ENCODE measurements around the gene CORIN. TPM values are rescaled to one million over a fixed set of nuclear protein-coding genes. Genes with fewer than 3 reads are reported as not detected.

Gene CORIN
- total and polyA plus RNA-seq, 4 donors, result 0.13 to 1.5 (median 0.68) TPM

DNA sequence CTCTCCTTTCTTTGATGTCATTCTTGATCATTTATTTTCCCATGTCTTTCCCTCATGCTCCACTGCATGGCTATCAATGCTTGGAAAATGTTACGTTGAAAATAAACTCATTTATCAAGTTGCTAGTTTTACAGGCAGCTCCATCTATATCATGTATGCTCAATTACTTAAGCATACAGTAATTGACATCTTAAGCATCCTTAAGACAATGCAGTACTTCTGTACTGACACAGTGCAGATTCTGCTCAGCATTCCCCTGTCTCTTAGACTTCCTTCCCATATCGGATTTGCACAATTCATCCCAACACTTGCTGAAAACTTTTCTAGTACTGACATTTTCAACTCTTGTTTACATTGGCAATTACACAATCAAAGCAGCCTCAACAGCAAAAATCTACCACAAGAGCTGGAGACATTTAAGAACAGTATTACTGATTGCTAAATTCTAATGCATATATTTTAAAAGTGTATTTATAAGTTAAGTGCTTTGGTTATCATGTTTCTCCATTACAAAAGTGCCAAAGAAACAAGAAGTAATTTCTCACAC is 187.2 kb downstream of the CORIN start:
- ATAC-seq (ENCODE audit: low FRiP score) (no peak), DNase-seq (no peak)
- Histone ChIP-seq H3K4me3 (ENCODE audit: low read length in 2 of 2) (no peak overlapping the region), H3K27me3 (ENCODE audit: control insufficient read depth in 1 of 2, insufficient read depth in 2 of 2, low read length in 1 of 2) (no peaks in the 10 kb centered on the region), H3K9me3 (ENCODE audit: control insufficient read depth, low read length) (no peaks in the 10 kb centered on the region), H3K27ac (ENCODE audit: low read depth in 1 of 2, low read length in 2 of 2) (no peak overlapping the region), H3K36me3 (ENCODE audit: control insufficient read depth in 1 of 2, insufficient read depth in 2 of 2, low read length in 1 of 2) (no peaks in the 10 kb centered on the region), H3K4me1 (ENCODE audit: control insufficient read depth in 1 of 2, insufficient read depth in 2 of 2, low read length in 2 of 2) (no peaks in the 10 kb centered on the region)
- 4 to 7% methylated on average over 2 of the region's 2 CpGs for WGBS, 2 donors
- intact Hi-C loops (cut with DNase I), result no loop called here

DNA sequence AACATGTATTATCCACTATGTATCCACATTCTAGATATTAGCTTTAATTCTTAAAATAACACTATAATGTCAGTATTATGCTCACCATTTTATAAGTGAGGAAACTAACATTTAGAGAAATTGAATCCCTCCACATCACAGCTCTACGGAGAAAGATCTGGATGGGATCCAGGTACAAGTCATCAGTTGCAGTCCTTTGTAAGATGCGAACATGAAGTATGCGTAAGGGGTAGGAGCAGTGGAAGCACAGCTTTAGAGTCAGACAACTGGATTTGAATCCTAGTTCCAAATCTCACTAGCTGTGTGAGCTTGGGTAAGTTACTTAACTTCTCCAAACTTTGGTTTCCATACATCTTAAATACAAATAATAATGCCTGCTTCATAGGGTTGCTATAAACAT is 190.3 kb downstream of the CORIN start:
- WGBS, 2 donors, result 72 to 82% methylated on average over 3 of the region's 3 CpGs
- ATAC-seq (ENCODE audit: low FRiP score) (no peak), DNase-seq (no peak)
- Histone ChIP-seq H3K4me3 (ENCODE audit: low read length in 2 of 2) (no peak overlapping the region), H3K27ac (ENCODE audit: low read depth in 1 of 2, low read length in 2 of 2) (no peak overlapping the region), H3K9me3 (ENCODE audit: control insufficient read depth, low read length) (no peaks in the 10 kb centered on the region), H3K36me3 (ENCODE audit: control insufficient read depth in 1 of 2, insufficient read depth in 2 of 2, low read length in 1 of 2) (no peaks in the 10 kb centered on the region), H3K27me3 (ENCODE audit: control insufficient read depth in 1 of 2, insufficient read depth in 2 of 2, low read length in 1 of 2) (no peaks in the 10 kb centered on the region), H3K4me1 (ENCODE audit: control insufficient read depth in 1 of 2, insufficient read depth in 2 of 2, low read length in 2 of 2) (no peaks in the 10 kb centered on the region)
- intact Hi-C loops (cut with DNase I), result no loop called here

DNA sequence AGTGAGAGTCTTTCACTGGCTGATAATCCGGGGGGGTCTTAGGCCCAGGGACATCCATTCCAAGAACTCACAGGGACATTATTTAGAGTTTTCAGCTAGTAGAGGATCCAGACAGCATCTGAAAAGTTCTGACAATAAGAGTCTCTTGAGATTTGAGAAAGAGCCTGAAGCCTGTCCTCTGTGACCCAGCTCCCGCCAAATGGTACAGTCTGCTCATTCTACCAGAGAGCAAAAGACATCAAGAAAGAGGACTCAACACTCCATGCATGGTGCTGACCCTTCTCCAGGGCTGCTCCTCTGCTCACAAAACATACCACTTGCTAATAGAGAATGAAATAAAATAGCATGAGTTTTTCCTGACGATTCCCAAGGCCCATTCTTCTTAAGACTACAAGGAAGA is 190.8 kb downstream of the CORIN start:
- no peak for ATAC-seq (ENCODE audit: low FRiP score)
- WGBS, 2 donors, result 70 to 77% methylated on average over 3 of the region's 3 CpGs
- intact Hi-C loops (cut with DNase I), result no loop called here

DNA sequence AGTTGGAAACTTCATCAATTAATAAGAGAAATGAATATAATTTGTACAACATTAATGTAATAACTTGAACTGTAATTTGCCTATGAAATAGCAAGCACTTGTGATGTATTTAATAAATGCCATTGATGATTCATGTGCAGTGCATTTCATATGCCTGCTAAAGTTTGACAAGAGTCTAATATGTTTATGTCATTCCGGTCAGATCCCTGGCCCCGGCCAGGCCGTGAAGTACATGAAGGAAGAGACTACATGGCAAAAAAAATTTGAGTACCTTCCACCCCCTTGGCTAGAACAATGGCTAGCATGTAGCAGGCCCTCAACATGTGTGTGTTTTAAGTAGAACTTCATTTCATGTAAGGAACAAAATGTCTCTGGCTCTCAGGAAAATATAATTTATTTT is 191.5 kb downstream of the CORIN start:
- H3K4me3 ChIP-seq (ENCODE audit: low read length in 2 of 2), result no peak overlapping the region
- DNase-seq (no peak), ATAC-seq (ENCODE audit: low FRiP score) (no peak)
- H3K27me3 ChIP-seq (ENCODE audit: control insufficient read depth in 1 of 2, insufficient read depth in 2 of 2, low read length in 1 of 2), result no peaks in the 10 kb centered on the region
- no peaks in the 10 kb centered on the region for H3K4me1 ChIP-seq (ENCODE audit: control insufficient read depth in 1 of 2, insufficient read depth in 2 of 2, low read length in 2 of 2)
- intact Hi-C loops (cut with DNase I), result no loop called here
- H3K27ac ChIP-seq (ENCODE audit: low read depth in 1 of 2, low read length in 2 of 2), result no peak overlapping the region
- no peaks in the 10 kb centered on the region for H3K36me3 ChIP-seq (ENCODE audit: control insufficient read depth in 1 of 2, insufficient read depth in 2 of 2, low read length in 1 of 2)
- no peaks in the 10 kb centered on the region for H3K9me3 ChIP-seq (ENCODE audit: control insufficient read depth, low read length)
- WGBS, 2 donors, result 48 to 66% methylated on average over 3 of the region's 3 CpGs

More for the DNA sequence above, 190.8 kb downstream of the CORIN start:
- H3K27me3 ChIP-seq (ENCODE audit: control insufficient read depth in 1 of 2, insufficient read depth in 2 of 2, low read length in 1 of 2), result no peaks in the 10 kb centered on the region
- H3K4me1 ChIP-seq (ENCODE audit: control insufficient read depth in 1 of 2, insufficient read depth in 2 of 2, low read length in 2 of 2), result no peaks in the 10 kb centered on the region
- no peaks in the 10 kb centered on the region for H3K36me3 ChIP-seq (ENCODE audit: control insufficient read depth in 1 of 2, insufficient read depth in 2 of 2, low read length in 1 of 2)
- no peaks in the 10 kb centered on the region for H3K9me3 ChIP-seq (ENCODE audit: control insufficient read depth, low read length)
- no peak overlapping the region for H3K27ac ChIP-seq (ENCODE audit: low read depth in 1 of 2, low read length in 2 of 2)
- DNase-seq, result no peak
- no peak overlapping the region for H3K4me3 ChIP-seq (ENCODE audit: low read length in 2 of 2)

DNA sequence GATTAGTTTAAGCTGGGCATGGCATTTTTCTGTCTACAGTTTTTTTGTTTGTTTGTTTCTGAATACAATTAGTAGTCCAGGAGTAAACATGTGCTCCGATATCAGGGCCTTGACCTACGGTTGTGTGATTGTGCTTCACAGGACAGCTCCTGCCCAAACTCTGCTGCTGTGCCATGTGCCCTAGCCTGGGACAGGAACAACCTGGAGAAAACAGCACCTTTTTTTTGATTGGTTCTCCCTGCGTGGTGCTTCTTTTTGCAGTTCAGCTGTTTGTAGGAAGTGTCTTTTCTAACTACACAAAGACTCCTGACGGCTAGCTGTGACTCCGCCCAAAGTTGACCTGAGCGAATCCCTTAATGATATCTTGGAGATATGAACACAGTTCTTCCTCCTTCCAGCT is 194.0 kb downstream of the CORIN start:
- intact Hi-C loops (cut with DNase I), result no loop called here
- ATAC-seq (ENCODE audit: low FRiP score), result no peak
- Histone ChIP-seq H3K27me3 (ENCODE audit: control insufficient read depth in 1 of 2, insufficient read depth in 2 of 2, low read length in 1 of 2) (no peaks in the 10 kb centered on the region), H3K27ac (ENCODE audit: low read depth in 1 of 2, low read length in 2 of 2) (no peak overlapping the region), H3K9me3 (ENCODE audit: control insufficient read depth, low read length) (no peaks in the 10 kb centered on the region), H3K4me3 (ENCODE audit: low read length in 2 of 2) (no peak overlapping the region), H3K36me3 (ENCODE audit: control insufficient read depth in 1 of 2, insufficient read depth in 2 of 2, low read length in 1 of 2) (peaks cover 0 to 4% of the 10 kb centered on the region in 2 donors), H3K4me1 (ENCODE audit: control insufficient read depth in 1 of 2, insufficient read depth in 2 of 2, low read length in 2 of 2) (no peaks in the 10 kb centered on the region)
- 87 to 90% methylated on average over 6 of the region's 6 CpGs for WGBS, 2 donors
- no peak for DNase-seq

DNA sequence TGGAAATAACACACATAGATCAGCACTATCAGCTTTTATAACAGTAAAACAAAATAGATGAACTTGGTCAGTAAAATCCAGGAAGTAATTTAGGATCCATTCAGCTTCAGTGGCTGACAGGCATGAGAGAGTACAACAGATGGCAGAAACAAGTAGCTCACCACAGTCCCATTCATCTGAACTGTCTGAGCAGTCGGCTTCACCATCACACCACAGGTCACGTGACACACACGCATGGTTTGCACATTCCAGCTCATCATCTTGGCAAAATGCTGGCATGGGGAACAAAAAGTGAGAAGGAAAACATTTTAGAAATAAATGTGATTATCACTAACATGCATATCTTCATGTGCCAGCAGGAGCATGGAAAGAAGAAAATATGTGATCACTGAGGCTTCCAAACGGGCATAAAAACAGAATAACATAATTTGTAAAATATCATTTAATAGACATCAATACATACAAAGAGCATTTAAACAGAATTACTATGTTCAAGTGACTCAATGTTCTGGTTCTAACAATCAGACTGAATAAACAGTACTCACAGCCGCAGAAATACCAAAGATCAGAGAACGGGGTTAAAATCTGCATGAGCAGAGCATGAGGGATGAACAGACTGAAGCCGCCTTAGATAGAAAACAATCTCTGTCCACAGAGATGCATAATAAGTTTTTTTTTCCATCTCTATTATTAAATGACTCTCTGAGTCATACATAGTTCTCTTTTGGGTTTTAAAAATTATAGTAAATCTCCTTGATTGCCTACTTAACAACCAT is 194.7 kb downstream of the CORIN start:
- no peak for ATAC-seq (ENCODE audit: low FRiP score)
- H3K27ac ChIP-seq (ENCODE audit: low read depth in 1 of 2, low read length in 2 of 2), result no peak overlapping the region
- WGBS, 2 donors, result 49 to 58% methylated on average over 7 of the region's 7 CpGs

DNA sequence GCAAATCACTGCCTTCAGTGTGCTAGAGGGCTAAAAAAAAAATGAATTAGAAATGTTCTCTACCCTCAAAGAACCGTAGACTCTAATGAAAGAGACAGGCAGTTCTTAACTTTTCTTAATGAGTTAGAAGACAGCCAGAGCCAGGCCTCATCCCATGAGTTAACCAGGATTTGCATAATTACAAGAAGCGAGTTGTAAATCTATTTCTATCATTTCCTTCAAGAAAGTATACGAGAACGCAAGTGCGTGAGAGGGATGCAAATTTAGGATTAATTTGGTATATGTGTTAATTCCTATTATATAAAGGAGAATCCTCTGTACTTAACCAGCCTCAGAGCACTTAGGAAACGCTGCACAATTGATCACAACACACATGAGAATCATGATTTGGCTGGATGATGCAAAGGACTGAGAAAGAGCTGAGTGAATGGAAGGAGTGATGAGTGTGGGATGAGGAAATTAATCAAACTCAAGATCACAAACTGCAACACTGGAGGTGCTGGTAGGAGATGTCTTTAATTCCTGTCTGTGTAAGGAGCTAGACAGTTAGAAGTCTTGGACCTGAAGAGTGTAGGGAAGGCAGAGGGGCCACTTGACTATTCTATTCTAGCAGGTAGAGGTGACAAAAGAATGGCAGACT is 195.6 kb downstream of the CORIN start:
- H3K27ac ChIP-seq (ENCODE audit: low read depth in 1 of 2, low read length in 2 of 2), result no peak overlapping the region
- no peak overlapping the region for H3K4me3 ChIP-seq (ENCODE audit: low read length in 2 of 2)
- H3K4me1 ChIP-seq (ENCODE audit: control insufficient read depth in 1 of 2, insufficient read depth in 2 of 2, low read length in 2 of 2), result no peaks in the 10 kb centered on the region
- no peaks in the 10 kb centered on the region for H3K27me3 ChIP-seq (ENCODE audit: control insufficient read depth in 1 of 2, insufficient read depth in 2 of 2, low read length in 1 of 2)
- peaks cover 0 to 4% of the 10 kb centered on the region in 2 donors for H3K36me3 ChIP-seq (ENCODE audit: control insufficient read depth in 1 of 2, insufficient read depth in 2 of 2, low read length in 1 of 2)
- intact Hi-C loops (cut with DNase I), result no loop called here
- ATAC-seq (ENCODE audit: low FRiP score) (no peak), DNase-seq (no peak)
- 91 to 93% methylated on average over 6 of the region's 6 CpGs for WGBS, 2 donors
- no peaks in the 10 kb centered on the region for H3K9me3 ChIP-seq (ENCODE audit: control insufficient read depth, low read length)

More for the DNA sequence above, 194.7 kb downstream of the CORIN start:
- Histone ChIP-seq H3K4me3 (ENCODE audit: low read length in 2 of 2) (no peak overlapping the region), H3K9me3 (ENCODE audit: control insufficient read depth, low read length) (no peaks in the 10 kb centered on the region), H3K36me3 (ENCODE audit: control insufficient read depth in 1 of 2, insufficient read depth in 2 of 2, low read length in 1 of 2) (peaks cover 0 to 4% of the 10 kb centered on the region in 2 donors), H3K4me1 (ENCODE audit: control insufficient read depth in 1 of 2, insufficient read depth in 2 of 2, low read length in 2 of 2) (no peaks in the 10 kb centered on the region), H3K27me3 (ENCODE audit: control insufficient read depth in 1 of 2, insufficient read depth in 2 of 2, low read length in 1 of 2) (no peaks in the 10 kb centered on the region)
- intact Hi-C loops (cut with DNase I), result no loop called here
- no peak for DNase-seq

DNA sequence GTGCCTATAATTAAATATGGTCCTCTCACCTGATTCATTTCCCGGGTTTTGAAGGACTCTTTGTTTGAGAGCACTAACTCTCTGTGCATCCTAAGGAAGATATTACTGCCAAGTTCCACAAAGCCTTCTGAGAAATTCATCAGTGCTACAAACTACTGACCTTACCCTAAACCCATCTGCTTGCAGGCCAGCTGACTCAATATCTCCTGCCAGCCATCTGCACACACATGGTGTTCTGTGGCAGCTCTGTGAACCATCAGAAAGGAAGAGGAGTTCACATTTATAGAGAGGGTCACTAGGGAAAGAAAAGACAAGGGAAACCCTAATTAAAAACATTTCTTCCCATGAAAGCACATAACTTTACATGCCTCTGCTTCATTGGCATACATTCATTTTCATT is 196.1 kb downstream of the CORIN start:
- ATAC-seq (ENCODE audit: low FRiP score) (no peak), DNase-seq (no peak)
- Histone ChIP-seq H3K27ac (ENCODE audit: low read depth in 1 of 2, low read length in 2 of 2) (no peak overlapping the region), H3K9me3 (ENCODE audit: control insufficient read depth, low read length) (no peaks in the 10 kb centered on the region), H3K27me3 (ENCODE audit: control insufficient read depth in 1 of 2, insufficient read depth in 2 of 2, low read length in 1 of 2) (no peaks in the 10 kb centered on the region), H3K4me3 (ENCODE audit: low read length in 2 of 2) (no peak overlapping the region), H3K4me1 (ENCODE audit: control insufficient read depth in 1 of 2, insufficient read depth in 2 of 2, low read length in 2 of 2) (no peaks in the 10 kb centered on the region), H3K36me3 (ENCODE audit: control insufficient read depth in 1 of 2, insufficient read depth in 2 of 2, low read length in 1 of 2) (peaks cover 0 to 4% of the 10 kb centered on the region in 2 donors)
- 79 to 81% methylated on average over 1 of the region's 1 CpG for WGBS, 2 donors
- intact Hi-C loops (cut with DNase I), result no loop called here

DNA sequence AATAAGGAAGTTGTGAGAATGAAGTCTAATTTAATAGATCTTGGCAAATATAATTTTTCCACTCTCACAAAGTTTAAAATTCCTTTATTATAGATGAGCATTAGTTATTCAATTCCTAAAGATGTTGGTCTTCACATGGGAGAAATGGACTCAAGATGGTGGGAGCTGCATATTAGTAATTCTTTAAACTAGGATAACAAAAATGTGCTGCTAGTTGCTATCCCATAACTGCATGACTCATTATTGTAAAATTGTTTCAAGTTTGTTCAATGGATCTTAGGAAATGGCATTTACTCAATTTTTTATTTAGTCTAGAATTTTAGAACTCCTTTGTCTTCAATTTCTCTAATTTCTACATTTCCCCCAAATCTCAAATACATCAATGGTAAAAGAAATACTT is 197.0 kb downstream of the CORIN start:
- DNase-seq (no peak), ATAC-seq (ENCODE audit: low FRiP score) (no peak)
- Histone ChIP-seq H3K27ac (ENCODE audit: low read depth in 1 of 2, low read length in 2 of 2) (no peak overlapping the region), H3K4me1 (ENCODE audit: control insufficient read depth in 1 of 2, insufficient read depth in 2 of 2, low read length in 2 of 2) (no peaks in the 10 kb centered on the region), H3K4me3 (ENCODE audit: low read length in 2 of 2) (no peak overlapping the region), H3K27me3 (ENCODE audit: control insufficient read depth in 1 of 2, insufficient read depth in 2 of 2, low read length in 1 of 2) (no peaks in the 10 kb centered on the region), H3K36me3 (ENCODE audit: control insufficient read depth in 1 of 2, insufficient read depth in 2 of 2, low read length in 1 of 2) (peaks cover 0 to 4% of the 10 kb centered on the region in 2 donors), H3K9me3 (ENCODE audit: control insufficient read depth, low read length) (no peaks in the 10 kb centered on the region)
- intact Hi-C loops (cut with DNase I), result no loop called here
